KOPT-K1 (cell line): ENCODE results near the gene DPM3.
"Not testable (repeated sequence)": the region's sequence is repeated elsewhere in the genome, so short reads cannot be mapped to it uniquely, and the experiment has no call there.

Experiments used
- H3K27ac ChIP-seq: fragments of 200-600 bp; sonication (generic); 2 replicates; pipeline ENCODE4 v1.5.1; 2016; ENCODE audit warnings: antibody characterized with exemption, mild to moderate bottlenecking, low read depth, low read length; ENCODE audit not compliant: poor library complexity, severe bottlenecking
- H3K36me3 ChIP-seq: fragments of 200-600 bp; sonication (generic); 2 replicates; pipeline ENCODE4 v1.5.1; 2017; ENCODE audit warnings: antibody characterized with exemption, mild to moderate bottlenecking, low read length, moderate library complexity; ENCODE audit not compliant: insufficient read depth
- H3K9me3 ChIP-seq: fragments of 200-600 bp; sonication (generic); 2 replicates; pipeline ENCODE4 v1.5.1; 2017; ENCODE audit warnings: antibody characterized with exemption, low read length, mild to moderate bottlenecking; ENCODE audit not compliant: insufficient read depth, poor library complexity, severe bottlenecking

DPM3 gene, protein sequence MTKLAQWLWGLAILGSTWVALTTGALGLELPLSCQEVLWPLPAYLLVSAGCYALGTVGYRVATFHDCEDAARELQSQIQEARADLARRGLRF

DNA sequence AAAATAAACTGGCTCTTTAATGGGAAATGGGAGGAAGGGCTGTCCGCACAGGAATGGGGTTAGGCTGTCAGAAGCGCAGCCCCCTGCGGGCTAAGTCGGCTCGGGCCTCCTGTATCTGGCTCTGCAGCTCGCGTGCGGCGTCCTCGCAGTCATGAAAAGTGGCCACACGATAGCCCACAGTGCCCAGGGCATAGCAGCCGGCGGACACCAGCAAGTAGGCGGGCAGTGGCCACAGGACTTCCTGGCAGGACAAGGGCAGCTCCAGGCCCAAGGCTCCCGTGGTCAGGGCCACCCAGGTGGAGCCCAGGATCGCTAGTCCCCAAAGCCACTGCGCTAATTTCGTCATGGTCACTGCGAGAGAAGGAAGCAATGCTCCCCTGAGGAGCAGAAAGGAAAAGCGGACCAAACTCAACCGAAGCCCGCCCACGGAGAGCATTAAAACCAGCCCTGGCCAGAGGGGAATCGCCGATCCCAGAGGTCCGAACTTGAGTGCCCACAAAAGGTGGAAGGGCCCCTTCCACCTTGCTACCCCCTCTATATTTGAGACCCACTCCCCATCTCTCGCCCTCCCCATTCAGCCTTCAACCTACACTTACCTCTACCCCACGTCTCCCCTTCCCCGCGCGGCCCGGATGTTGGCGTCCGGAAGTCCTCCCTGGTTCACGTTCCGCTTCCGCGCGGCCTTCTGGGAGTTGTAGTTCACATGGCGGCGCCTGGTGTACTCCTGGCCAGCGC lies at the start of gene DPM3:
TSS of gene DPM3 (minus strand) at position 637 of the 735 bp plus-strand sequence. CDS start at position 346, 291 bp downstream.
- H3K36me3 ChIP-seq = no peaks in the 10 kb centered on the region
- no peaks in the 10 kb centered on the region for H3K9me3 ChIP-seq
- peak within 1 kb of the TSS; percentile 78 for H3K27ac ChIP-seq

DNA sequence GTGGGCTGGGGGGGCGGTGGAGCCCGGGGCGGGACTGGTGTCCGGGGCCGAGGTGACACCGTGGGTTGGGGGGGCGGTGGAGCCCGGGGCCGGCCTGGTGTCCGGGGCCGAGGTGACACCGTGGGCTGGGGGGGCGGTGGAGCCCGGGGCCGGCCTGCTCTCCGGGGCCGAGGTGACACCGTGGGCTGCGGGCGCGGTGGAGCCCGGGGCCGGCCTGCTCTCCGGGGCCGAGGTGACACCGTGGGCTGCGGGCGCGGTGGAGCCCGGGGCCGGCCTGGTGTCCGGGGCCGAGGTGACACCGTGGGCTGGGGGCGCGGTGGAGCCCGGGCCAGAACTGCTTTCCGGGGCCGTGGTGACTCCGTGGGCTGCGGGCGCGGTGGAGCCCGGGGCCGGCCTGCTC lies 49.6 kb upstream of the DPM3 start:
- H3K36me3 ChIP-seq, H3K27ac ChIP-seq, H3K9me3 ChIP-seq: not testable (repeated sequence)

DNA sequence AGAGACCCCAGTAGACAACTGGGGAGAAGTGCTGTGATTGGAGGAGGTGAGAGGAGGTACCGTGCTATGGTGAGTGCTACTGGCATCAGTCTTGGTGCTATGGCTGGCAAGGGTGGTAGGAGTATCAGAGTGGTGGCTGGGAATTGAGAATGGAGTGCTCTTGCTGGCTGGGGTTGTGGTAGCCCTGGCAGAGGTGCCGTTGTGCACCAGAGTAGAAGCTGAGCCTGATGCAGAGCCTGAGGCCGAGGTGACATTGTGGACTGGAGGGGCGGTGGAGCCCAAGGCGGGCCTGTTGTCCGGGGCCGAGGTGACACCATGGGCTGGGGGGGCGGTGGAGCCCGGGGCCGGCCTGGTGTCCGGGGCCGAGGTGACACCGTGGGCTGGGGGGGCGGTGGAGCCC lies 47.9 kb upstream of the DPM3 start:
- H3K9me3 ChIP-seq = no peaks in the 10 kb centered on the region
- no peaks in the 10 kb centered on the region for H3K36me3 ChIP-seq
- no peak overlapping the region for H3K27ac ChIP-seq

DNA sequence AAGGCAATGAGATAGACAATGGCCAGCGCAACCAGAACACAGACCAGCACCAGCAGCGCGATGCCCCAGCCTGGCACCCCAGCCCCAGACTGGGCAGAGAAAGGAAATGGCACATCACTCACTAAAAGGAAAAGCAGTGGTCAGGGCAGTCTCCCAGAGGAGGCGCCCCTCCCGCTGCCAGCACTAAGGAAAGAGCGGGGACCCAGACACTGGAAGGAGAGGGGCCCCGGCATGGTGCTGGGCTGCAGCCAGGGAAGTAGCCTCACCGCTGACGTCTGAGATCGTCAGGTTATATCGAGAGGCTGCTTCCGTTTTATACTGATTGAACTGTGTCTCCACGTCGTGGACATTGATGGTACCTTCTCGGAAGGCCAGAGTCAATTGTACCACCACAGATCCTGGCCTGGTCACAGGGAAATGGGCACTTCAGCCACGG lies 47.1 kb upstream of the DPM3 start:
- Histone ChIP-seq H3K27ac (no peak overlapping the region), H3K36me3 (no peaks in the 10 kb centered on the region), H3K9me3 (no peaks in the 10 kb centered on the region)

DNA sequence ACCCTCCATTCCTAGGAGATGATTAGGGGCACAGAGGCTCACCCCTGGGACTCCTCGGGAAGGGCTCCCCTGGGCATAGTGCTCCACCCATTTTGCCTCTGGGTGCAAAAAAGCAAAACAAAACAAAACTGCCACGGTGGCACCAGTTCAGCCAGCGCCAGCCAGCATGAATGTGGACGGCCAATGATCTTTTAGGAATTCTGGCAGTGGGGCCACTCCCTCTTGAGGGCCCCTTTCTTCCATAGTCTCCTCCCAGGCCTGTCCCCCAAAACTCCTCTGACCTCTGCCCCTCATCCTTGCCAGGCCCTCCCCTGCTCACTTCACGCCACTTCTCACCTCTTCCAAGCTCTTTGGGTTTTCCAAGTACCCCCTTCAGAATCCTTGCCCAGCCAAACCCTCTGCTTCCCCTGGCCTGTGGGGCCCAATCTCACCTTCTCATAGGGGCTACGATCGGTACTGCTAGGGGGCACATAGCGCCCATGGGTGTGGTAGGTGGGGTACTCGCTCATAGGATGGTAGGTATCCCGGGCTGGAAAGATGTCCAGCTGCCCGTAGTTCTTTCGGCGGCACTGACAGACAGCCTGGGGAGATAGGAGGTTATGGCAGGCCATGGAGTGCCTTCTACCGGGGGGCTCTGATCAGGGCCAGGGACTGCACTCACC lies 46.6 kb upstream of the DPM3 start:
- Histone ChIP-seq H3K27ac (no peak overlapping the region), H3K9me3 (no peaks in the 10 kb centered on the region), H3K36me3 (no peaks in the 10 kb centered on the region)

DNA sequence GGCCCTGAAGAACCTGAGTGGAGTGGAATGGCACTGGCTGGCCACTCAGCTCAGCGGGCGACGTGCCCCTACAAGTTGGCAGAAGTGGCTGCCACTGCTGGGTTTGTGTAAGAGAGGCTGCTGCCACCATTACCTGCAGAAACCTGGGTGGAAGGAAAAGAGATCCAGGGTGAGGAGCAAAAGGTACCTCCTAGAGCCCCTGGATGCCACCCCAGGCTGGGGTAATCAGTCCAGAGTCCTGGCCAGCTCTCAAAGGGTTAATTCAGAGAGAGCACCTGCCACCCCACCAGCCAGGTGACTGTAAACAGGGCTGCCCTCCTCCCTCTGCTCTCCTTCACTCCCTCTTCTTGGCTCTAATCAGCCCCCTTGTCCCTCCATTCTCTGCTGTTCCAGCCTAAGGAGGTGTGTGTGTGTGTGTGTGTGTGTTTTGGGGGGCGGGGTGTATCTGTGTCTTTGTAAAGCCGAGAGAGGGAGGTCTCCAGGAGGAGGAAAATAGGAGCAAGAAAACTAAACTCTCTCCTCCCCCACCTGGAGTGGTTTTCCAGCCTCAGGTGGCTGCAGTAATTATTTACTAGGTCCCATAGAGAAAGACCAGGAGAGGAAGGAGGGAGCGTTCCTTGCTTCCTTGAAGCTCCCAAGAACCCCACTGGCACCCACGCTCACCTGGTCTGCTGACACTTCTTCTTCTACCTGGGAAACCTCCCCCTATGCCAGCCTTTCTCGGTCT lies 45.9 kb upstream of the DPM3 start:
- Histone ChIP-seq H3K27ac (no peak overlapping the region), H3K36me3 (no peaks in the 10 kb centered on the region; the same call in 1 of the 2 replicates), H3K9me3 (no peaks in the 10 kb centered on the region)

DNA sequence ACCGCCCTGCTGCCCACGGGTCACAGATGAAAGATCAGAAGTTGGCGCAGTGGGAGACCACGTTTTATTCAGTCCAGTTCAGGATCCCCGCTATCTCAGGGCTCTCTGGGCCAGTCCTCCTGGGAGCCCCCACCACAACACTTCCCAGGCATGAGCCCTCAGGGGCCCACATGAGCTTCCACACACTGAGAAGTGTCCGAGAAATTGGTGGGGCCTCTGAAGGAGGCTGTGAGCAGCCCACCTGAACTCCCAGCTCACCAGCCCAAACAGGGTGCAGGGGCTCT lies 45.4 kb upstream of the DPM3 start:
- H3K27ac ChIP-seq = no peak overlapping the region
- no peaks in the 10 kb centered on the region for H3K9me3 ChIP-seq
- H3K36me3 ChIP-seq = no peaks in the 10 kb centered on the region; the same call in 1 of the 2 replicates

DNA sequence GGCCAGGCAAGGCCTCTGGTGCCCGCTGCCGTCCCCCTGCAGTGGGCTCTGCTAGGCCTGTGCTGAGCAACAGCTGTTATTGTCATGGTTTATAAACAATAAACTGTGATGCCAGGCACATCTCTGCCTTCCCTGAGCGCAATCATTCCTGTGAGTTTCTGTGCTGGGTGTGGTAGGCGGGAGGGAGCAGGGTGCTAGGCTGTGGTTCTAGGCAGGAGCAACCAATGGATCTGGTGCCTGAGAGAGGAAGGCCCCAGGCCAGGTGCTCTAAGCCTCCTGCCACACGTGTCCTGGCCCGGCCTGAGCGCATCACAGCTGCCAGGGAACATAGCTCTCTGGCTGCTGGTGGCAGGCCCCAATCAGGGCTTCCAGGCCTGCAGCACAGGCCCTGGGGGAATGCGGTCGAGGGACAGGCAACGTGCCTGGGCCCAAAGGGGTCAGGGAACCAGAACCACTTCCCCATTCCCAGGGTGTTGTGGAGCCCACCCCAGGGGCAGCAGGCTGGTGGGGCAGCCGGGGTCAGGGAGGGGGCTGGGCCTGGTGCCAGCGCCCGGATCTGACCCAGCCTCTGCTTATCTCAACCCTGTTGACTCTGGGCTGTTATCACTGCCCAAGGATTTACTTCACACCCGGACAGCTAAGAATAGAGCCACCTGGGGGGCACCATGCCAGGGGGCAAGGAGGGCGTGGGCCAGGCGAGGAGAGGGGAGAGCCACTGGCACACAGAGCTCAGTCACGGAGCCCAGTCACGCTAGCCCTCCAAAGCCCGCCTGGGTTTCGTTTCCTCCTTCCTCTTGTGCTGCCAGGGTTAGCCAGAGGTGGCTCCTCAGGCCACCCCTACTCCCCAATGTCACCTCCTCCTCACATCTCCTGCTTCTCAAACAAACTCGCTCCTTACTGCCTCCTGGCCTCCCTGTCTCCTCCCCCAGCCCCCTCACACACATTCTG lies 44.8 kb upstream of the DPM3 start:
- Histone ChIP-seq H3K27ac (no peak overlapping the region), H3K36me3 (no peaks in the 10 kb centered on the region; the same call in 1 of the 2 replicates), H3K9me3 (no peaks in the 10 kb centered on the region)

DNA sequence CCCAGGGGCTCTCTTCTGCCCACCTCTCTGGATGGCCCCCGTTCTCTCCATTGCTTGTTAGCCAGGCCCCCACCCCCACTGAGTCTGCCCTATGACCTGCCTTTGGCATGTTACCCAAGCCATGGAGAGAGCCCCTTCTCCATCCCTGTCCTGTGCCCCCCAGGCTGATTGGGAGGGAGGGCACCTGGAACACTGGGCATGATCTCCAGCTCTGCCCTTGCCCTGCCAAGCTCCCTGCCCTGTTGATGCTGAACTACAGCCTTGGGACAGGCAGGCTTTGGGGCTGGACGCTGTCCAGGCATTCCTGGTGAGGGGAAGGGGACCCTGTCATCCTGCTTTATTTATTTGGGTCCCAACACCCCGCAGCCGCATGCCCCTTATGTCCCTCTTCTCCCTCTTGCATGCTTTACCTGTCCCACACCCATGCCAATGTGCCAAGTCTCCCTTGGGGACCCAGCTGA lies 44.0 kb upstream of the DPM3 start:
- Histone ChIP-seq H3K9me3 (no peaks in the 10 kb centered on the region), H3K27ac (no peak overlapping the region), H3K36me3 (peaks cover 6% of the 10 kb centered on the region)

DNA sequence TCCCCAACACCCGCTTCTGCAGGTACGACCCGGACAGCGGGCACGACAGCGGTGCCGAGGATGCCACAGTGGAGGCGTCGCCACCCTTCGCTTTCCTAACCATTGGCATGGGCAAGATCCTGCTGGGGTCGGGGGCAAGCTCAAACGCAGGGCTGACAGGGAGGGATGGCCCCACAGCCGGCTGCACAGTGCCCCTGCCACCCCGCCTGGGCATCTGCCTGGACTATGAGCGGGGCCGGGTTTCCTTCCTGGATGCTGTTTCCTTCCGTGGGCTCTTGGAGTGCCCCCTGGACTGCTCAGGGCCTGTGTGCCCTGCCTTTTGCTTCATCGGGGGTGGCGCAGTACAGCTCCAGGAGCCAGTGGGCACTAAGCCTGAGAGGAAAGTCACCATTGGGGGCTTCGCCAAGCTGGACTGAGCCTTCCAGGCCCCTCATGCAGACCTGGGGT lies 43.5 kb upstream of the DPM3 start:
- Histone ChIP-seq H3K36me3 (peaks cover 12% of the 10 kb centered on the region), H3K27ac (no peak overlapping the region), H3K9me3 (no peaks in the 10 kb centered on the region)

DNA sequence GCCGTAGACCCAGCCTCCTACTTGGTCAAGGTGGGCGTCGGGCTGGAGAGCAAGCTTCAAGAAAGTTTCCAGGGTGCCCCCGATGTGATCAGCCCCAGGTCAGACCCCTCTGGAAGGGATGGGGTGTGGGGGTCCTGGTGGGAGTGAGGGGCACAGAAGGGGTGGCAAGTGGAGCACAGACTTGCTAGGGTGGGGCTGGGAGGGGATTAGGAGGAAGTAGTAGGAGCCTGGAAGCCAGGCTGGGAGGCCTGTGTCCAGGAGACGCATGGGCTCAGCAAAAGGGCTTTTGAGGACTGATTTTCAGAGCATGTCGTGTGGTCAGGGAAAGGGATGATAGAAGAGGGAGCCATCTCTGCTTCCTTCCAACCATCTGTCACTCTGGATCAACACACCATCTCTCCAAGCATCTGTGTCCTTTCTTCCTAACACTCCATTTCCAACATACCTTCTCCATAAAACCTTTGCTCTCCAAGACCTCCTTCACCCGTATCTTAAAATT lies 41.8 kb upstream of the DPM3 start:
- H3K9me3 ChIP-seq = no peaks in the 10 kb centered on the region
- H3K36me3 ChIP-seq = peaks cover 25% of the 10 kb centered on the region
- no peak overlapping the region for H3K27ac ChIP-seq

DNA sequence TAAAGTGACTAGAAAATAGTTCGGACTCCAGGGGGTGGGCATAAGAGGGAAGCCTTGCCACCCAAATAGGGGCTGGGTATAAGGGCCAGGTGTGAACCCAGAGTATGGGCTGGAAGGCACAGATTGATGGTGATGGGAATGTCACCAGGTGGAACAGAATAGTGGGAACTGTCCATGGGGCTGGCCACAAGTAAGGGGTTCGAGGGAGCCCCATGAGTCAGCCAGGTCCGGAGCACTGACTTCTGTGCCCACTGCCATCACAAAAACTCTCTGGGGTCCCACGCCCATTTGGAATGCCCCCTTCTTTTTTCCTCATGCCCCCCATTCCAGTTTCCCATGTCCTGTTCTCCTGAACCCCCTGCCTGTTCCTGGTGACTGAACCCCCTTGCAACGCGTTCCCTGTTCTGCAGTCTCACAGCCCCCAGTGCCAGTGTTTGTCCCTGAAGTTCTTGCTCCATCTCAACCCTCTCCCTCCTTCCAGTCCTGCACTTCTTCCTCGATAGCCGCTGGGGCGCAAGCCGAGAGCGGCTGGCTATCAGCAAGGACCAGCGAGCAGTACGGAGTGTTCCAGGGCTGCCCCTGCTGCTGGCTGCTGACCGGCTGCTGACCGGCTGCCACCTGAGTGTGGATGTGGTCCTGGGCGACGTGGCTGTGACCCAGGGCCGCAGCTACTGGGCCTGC lies 41.2 kb upstream of the DPM3 start:
- peaks cover 28% of the 10 kb centered on the region for H3K36me3 ChIP-seq
- H3K9me3 ChIP-seq = no peaks in the 10 kb centered on the region
- no peak overlapping the region for H3K27ac ChIP-seq

DNA sequence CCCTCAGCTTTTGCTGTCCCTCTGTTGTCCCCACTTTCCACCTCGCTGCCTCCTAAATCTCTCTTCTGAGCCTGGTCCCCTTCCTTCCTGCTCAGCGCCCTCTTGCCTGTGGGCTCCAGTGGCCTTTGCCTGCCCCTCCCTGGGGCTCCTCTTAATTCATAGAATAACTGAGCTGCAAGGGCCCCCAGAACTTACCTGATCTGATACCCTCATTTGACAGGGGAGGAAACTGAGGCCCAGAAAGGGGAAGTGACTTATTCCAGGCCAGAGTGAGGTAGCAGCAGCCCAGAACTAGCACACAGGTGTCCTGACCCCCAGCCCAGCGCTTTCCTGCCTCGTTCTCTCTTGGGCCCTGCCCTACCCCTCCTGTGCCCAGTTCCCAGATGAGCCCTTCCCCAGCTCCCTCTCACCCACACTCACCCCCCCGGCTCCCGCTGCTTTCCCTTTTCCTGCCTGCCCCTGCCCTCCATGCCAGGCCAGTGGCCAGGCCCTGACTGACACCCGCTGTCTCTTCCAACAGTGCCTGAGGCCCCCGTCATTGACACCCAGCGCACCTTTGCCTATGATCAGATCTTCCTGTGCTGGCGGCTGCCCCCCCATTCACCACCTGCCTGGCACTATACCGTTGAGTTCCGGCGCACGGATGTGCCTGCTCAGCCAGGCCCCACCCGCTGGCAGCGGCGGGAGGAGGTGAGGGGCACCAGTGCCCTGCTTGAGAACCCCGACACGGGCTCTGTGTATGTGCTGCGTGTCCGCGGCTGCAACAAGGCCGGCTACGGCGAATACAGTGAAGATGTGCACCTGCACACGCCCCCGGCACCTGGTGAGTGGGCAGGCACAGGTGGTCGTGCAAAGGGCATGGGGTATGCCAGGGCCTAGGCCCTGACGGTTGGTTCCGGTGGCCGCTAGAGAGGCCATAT lies 39.0 kb upstream of the DPM3 start:
- no peak overlapping the region for H3K27ac ChIP-seq
- H3K9me3 ChIP-seq = no peaks in the 10 kb centered on the region
- peaks cover 28% of the 10 kb centered on the region for H3K36me3 ChIP-seq
